RWPE2 (cell line): ENCODE results near the gene CAVIN2.

Source experiments
- ATAC-seq: fragments of 200-7000 bp; cut with Tn5 transposase; 3 replicates; pipeline ENCODE4 v1.9.1; 2021; ENCODE audit warnings: low read depth
- DNase-seq: peaks from one replicate; pipeline ENCODE4 v3.0.0-alpha.2; 2020; ENCODE audit warnings: low spot score
- H3K27ac ChIP-seq: fragments of 450-650 bp; 2 replicates; pipeline ENCODE4 v1.5.1; 2017; ENCODE audit warnings: mild to moderate bottlenecking; ENCODE audit not compliant: poor library complexity, severe bottlenecking
- H3K27me3 ChIP-seq: fragments of 250-450 bp; sonication (Bioruptor Pico); 2 replicates; pipeline ENCODE4 v1.5.1; 2021; ENCODE audit warnings: mild to moderate bottlenecking, moderate library complexity; ENCODE audit not compliant: insufficient read depth, poor library complexity, severe bottlenecking
- H3K36me3 ChIP-seq: fragments of 250-450 bp; sonication (Bioruptor Pico); 2 replicates; pipeline ENCODE4 v1.5.1; 2020; ENCODE audit warnings: low read depth, mild to moderate bottlenecking, moderate library complexity
- H3K4me1 ChIP-seq: fragments of 250-450 bp; sonication (Bioruptor Pico); 2 replicates; pipeline ENCODE4 v1.5.1; 2021; ENCODE audit warnings: mild to moderate bottlenecking, moderate library complexity; ENCODE audit not compliant: insufficient read depth, poor library complexity, severe bottlenecking
- H3K4me3 ChIP-seq: fragments of 250-450 bp; sonication (Bioruptor Pico); 2 replicates; pipeline ENCODE4 v1.5.1; 2021; ENCODE audit warnings: mild to moderate bottlenecking, moderate library complexity; ENCODE audit not compliant: severe bottlenecking
- H3K9me3 ChIP-seq: fragments of 250-450 bp; sonication (Bioruptor Pico); 2 replicates; pipeline ENCODE4 v1.5.1; 2021; ENCODE audit warnings: mild to moderate bottlenecking, moderate library complexity; ENCODE audit not compliant: severe bottlenecking
- TF ChIP-seq, protein P1 (sequence below): fragments of 450-650 bp; IDR thresholded peaks from one replicate; pipeline ENCODE4 v1.5.1; 2017; ENCODE audit warnings: mild to moderate bottlenecking, moderate library complexity; ENCODE audit not compliant: poor library complexity, severe bottlenecking

The CAVIN2 gene, protein sequence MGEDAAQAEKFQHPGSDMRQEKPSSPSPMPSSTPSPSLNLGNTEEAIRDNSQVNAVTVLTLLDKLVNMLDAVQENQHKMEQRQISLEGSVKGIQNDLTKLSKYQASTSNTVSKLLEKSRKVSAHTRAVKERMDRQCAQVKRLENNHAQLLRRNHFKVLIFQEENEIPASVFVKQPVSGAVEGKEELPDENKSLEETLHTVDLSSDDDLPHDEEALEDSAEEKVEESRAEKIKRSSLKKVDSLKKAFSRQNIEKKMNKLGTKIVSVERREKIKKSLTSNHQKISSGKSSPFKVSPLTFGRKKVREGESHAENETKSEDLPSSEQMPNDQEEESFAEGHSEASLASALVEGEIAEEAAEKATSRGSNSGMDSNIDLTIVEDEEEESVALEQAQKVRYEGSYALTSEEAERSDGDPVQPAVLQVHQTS

DNA sequence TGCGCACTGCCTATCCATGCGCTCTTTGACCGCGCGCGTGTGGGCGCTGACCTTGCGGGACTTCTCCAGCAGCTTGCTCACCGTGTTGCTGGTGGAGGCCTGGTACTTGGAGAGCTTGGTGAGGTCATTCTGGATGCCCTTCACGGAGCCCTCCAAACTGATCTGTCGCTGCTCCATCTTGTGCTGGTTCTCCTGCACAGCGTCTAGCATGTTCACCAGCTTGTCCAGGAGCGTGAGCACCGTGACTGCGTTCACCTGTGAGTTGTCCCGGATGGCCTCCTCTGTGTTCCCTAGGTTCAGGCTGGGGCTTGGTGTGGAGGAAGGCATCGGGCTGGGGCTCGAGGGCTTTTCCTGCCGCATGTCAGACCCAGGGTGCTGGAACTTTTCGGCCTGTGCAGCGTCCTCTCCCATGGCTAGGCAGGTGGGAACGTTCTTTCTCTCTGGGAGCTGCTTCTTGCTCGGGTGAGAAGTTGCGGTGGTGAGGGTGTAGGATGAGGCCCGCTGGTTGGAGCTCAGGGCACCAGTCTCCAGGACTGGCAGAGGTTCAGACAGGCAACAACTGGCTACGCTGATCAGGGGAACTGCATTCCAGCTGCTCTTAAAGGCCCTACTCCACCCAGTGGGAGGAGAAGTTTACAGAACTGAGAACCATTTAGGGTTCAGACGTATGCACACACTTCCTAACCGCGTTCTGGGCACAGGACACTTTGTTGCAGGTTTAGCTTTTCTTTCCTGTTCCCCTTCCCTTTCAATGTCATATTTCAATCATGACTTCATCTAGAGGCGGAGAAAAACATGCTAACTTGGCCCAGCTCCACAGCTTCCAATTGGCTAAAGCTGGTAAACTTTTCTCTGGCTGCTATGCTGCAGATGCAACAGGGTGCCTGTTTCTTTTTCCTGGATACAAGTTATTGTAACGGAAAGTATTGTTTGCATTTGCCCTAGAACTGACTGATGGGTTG is at the start of gene CAVIN2:
CAVIN2 (minus strand) TSS at position 574 of the 962 bp plus-strand sequence; CDS start at position 411, 163 bp downstream.
- H3K4me1 ChIP-seq = peaks cover 21% of the 10 kb centered on the region
- TF ChIP-seq, protein P1, sequence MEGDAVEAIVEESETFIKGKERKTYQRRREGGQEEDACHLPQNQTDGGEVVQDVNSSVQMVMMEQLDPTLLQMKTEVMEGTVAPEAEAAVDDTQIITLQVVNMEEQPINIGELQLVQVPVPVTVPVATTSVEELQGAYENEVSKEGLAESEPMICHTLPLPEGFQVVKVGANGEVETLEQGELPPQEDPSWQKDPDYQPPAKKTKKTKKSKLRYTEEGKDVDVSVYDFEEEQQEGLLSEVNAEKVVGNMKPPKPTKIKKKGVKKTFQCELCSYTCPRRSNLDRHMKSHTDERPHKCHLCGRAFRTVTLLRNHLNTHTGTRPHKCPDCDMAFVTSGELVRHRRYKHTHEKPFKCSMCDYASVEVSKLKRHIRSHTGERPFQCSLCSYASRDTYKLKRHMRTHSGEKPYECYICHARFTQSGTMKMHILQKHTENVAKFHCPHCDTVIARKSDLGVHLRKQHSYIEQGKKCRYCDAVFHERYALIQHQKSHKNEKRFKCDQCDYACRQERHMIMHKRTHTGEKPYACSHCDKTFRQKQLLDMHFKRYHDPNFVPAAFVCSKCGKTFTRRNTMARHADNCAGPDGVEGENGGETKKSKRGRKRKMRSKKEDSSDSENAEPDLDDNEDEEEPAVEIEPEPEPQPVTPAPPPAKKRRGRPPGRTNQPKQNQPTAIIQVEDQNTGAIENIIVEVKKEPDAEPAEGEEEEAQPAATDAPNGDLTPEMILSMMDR = no peak
- peak within 1 kb of the TSS; percentile 87 for H3K27ac ChIP-seq
- H3K9me3 ChIP-seq = no peaks in the 10 kb centered on the region
- peaks cover 30% of the 10 kb centered on the region for H3K36me3 ChIP-seq
- peak within 1 kb of the TSS; percentile 44 for H3K4me3 ChIP-seq
- peak; percentile 89 for ATAC-seq
- DNase-seq = peak; percentile 76
- no peaks in the 10 kb centered on the region for H3K27me3 ChIP-seq

DNA sequence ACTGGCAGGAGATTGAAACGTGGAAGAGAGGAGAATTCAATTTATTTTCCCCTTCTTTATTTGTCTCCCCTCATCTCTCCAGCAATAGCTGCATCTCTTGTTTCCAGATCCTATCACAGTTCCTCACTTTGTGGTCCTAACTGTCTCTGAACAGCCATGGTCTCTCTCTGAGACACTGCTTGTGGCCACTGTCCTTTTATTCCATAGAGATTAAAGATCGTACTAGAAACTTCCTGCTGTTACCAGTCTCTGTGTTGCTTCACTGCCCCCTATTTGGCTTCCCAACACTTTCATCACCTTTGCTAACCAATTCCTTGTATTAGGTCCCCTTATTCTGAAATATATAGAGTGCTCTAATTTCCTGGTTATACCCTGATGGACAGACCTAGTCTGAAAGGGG is 48.9 kb upstream of the CAVIN2 start:
- peak overlapping the region; percentile 98 for H3K27ac ChIP-seq

DNA sequence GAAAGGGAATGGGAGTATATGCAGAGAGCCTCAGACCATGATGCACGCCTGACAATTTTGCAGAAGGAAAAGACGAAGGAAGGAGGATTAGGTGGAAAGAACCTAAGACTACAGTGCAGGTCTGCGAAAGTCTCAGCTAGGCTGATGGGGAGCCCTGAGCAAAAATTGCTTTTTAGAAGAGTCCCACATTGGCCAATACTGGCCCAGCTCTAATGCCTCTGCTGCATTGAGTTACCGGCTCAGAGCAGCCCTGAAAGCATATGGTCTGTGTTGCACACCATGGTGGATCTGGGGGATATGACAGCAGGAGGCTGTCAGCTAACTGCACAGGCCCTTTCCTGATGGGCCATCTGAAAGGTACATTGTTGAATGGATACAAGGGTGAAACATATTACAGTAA is 48.3 kb upstream of the CAVIN2 start:
- Histone ChIP-seq H3K27ac (peak overlapping the region; percentile 98), H3K4me3 (no peak overlapping the region), H3K36me3 (0 out of 2 replicates have a peak, but pooled peaks cover 7% of the 10 kb centered on the region), H3K9me3 (no peaks in the 10 kb centered on the region), H3K27me3 (no peaks in the 10 kb centered on the region), H3K4me1 (peaks cover 56% of the 10 kb centered on the region)
- ATAC-seq (no peak; the same call in 1 of the 3 replicates), DNase-seq (no peak)
- TF ChIP-seq, protein P1 = no peak

More for the DNA sequence above, 48.9 kb upstream of the CAVIN2 start:
- no peak for DNase-seq
- no peaks in the 10 kb centered on the region for H3K27me3 ChIP-seq
- no peaks in the 10 kb centered on the region for H3K9me3 ChIP-seq
- no peak overlapping the region for H3K4me3 ChIP-seq
- TF ChIP-seq, protein P1 = no peak
- 0 out of 2 replicates have a peak, but pooled peaks cover 7% of the 10 kb centered on the region for H3K36me3 ChIP-seq
- no peak for ATAC-seq
- peaks cover 56% of the 10 kb centered on the region for H3K4me1 ChIP-seq

DNA sequence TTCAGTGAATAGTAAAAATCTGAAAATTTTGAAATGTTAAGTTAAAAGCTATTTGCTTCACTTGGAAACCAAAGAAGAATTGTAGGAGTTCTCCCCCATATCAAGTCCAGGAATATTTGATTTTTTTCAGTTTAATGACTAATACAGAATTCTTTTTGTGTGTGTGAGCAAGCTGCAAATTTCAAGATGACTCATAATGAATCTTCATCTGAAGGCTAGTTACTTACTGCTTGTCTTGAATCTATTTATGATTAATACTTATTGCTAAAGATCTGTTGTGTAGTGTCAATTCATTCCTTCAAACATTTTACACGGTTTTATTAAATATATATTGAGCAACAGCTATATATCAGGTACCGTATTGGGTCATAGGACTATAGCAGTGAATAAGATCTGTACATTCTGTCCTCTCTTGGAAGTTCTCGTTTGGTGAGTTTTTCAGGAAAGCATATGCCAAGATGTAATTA is 47.8 kb upstream of the CAVIN2 start:
- peak; percentile 81 for ATAC-seq
- DNase-seq = no peak
- H3K36me3 ChIP-seq = 0 out of 2 replicates have a peak, but pooled peaks cover 7% of the 10 kb centered on the region
- no peak overlapping the region for H3K4me3 ChIP-seq
- H3K9me3 ChIP-seq = no peaks in the 10 kb centered on the region
- TF ChIP-seq, protein P1 = no peak
- H3K27me3 ChIP-seq = no peaks in the 10 kb centered on the region
- H3K27ac ChIP-seq = peak overlapping the region; percentile 98
- peaks cover 53% of the 10 kb centered on the region for H3K4me1 ChIP-seq
